Trophoblast cell (in vitro differentiated cells and primary cell): ENCODE measurements around the gene FADD.

Experiments used
- DNase-seq, 2 donors: peaks; one replicate each; pipeline ENCODE4 v3.0.0-alpha.2; 2016
- H2AFZ ChIP-seq: 2 replicates; pipeline ENCODE4 v1.6.1; 2013; ENCODE audit warnings: low read length, moderate library complexity, mild to moderate bottlenecking; ENCODE audit not compliant: insufficient read depth, poor library complexity
- H2AK5ac ChIP-seq: 2 replicates; pipeline ENCODE4 v1.6.1; 2013; ENCODE audit warnings: mild to moderate bottlenecking, low read length
- H2BK120ac ChIP-seq: 2 replicates; pipeline ENCODE4 v1.6.1; 2013; ENCODE audit warnings: low read length, mild to moderate bottlenecking, moderate library complexity; ENCODE audit not compliant: insufficient read depth, poor library complexity
- H2BK12ac ChIP-seq: 2 replicates; pipeline ENCODE4 v1.6.1; 2013; ENCODE audit warnings: mild to moderate bottlenecking, low read length, moderate library complexity
- H2BK5ac ChIP-seq: 2 replicates; pipeline ENCODE4 v1.6.1; 2013; ENCODE audit warnings: low read length, low read depth, moderate library complexity, mild to moderate bottlenecking; ENCODE audit not compliant: poor library complexity
- H3K14ac ChIP-seq: 2 replicates; pipeline ENCODE4 v1.6.1; 2013; ENCODE audit warnings: mild to moderate bottlenecking, low read length
- H3K18ac ChIP-seq: 2 replicates; pipeline ENCODE4 v1.6.1; 2013; ENCODE audit warnings: mild to moderate bottlenecking, low read length
- H3K23ac ChIP-seq: 2 replicates; pipeline ENCODE4 v1.6.1; 2013; ENCODE audit warnings: low read length
- H3K27ac ChIP-seq: 2 replicates; pipeline ENCODE4 v1.5.1; 2013; ENCODE audit warnings: low read depth, mild to moderate bottlenecking, inconsistent platforms, low read length, moderate library complexity
- H3K27me3 ChIP-seq: 2 replicates; pipeline ENCODE4 v1.6.1; 2013; ENCODE audit warnings: inconsistent platforms, mild to moderate bottlenecking, low read length, moderate library complexity; ENCODE audit not compliant: insufficient read depth
- H3K36me3 ChIP-seq, 2 experiments: 1 replicate in 1 of 2; 2 replicates in 1 of 2; pipeline ENCODE4 v1.6.1; 2013; ENCODE audit warnings: low read length in 2 of 2, mild to moderate bottlenecking in 2 of 2, moderate library complexity in 1 of 2; ENCODE audit not compliant: insufficient read depth in 2 of 2, control insufficient read depth in 1 of 2
- H3K4ac ChIP-seq: 2 replicates; pipeline ENCODE4 v1.6.1; 2013; ENCODE audit warnings: low read depth, mild to moderate bottlenecking, low read length, moderate library complexity
- H3K4me1 ChIP-seq, 2 experiments: 1 replicate in 1 of 2; 2 replicates in 1 of 2; pipeline ENCODE4 v1.6.1; 2013; ENCODE audit warnings: low read length in 2 of 2, mild to moderate bottlenecking in 2 of 2, moderate library complexity in 1 of 2; ENCODE audit not compliant: insufficient read depth in 2 of 2, control insufficient read depth in 1 of 2
- H3K4me2 ChIP-seq: 2 replicates; pipeline ENCODE4 v1.6.1; 2013; ENCODE audit warnings: inconsistent platforms, mild to moderate bottlenecking, low read length, moderate library complexity
- H3K4me3 ChIP-seq: 2 replicates; pipeline ENCODE4 v1.5.1; 2013; ENCODE audit warnings: mild to moderate bottlenecking, low read depth, low read length, inconsistent platforms
- H3K79me1 ChIP-seq: one replicate; pipeline ENCODE4 v1.6.1; 2013; ENCODE audit warnings: low read length
- H3K79me2 ChIP-seq: 2 replicates; pipeline ENCODE4 v1.6.1; 2013; ENCODE audit warnings: low read length, mild to moderate bottlenecking; ENCODE audit not compliant: control insufficient read depth, insufficient read depth, poor library complexity
- H3K9ac ChIP-seq: 2 replicates; pipeline ENCODE4 v1.6.1; 2013; ENCODE audit warnings: mild to moderate bottlenecking, low read length
- H3K9me3 ChIP-seq: 2 replicates; pipeline ENCODE4 v1.6.1; 2013; ENCODE audit warnings: low read depth, mild to moderate bottlenecking, control low read depth, inconsistent platforms, low read length; ENCODE audit not compliant: insufficient read depth
- H4K12ac ChIP-seq: 2 replicates; pipeline ENCODE4 v1.6.1; 2013; ENCODE audit warnings: low read depth, mild to moderate bottlenecking, low read length, moderate library complexity
- H4K8ac ChIP-seq: 2 replicates; pipeline ENCODE4 v1.6.1; 2013; ENCODE audit warnings: low read depth, mild to moderate bottlenecking, low read length, moderate library complexity
- H4K91ac ChIP-seq: one replicate; pipeline ENCODE4 v1.6.1; 2013; ENCODE audit warnings: low read depth, mild to moderate bottlenecking, low read length, moderate library complexity
- WGBS: extraction: QIAGEN DNeasy Blood & Tissue Kit; methylation state at CpG from one replicate; pipeline ENCODE4 v1.1.7; 2013; ENCODE audit warnings: missing lambda C conversion rate; ENCODE audit not compliant: insufficient read length, insufficient coverage; ENCODE audit errors: extremely low coverage; 5-methylcytosine and 5-hydroxymethylcytosine counted together

Gene FADD

DNA sequence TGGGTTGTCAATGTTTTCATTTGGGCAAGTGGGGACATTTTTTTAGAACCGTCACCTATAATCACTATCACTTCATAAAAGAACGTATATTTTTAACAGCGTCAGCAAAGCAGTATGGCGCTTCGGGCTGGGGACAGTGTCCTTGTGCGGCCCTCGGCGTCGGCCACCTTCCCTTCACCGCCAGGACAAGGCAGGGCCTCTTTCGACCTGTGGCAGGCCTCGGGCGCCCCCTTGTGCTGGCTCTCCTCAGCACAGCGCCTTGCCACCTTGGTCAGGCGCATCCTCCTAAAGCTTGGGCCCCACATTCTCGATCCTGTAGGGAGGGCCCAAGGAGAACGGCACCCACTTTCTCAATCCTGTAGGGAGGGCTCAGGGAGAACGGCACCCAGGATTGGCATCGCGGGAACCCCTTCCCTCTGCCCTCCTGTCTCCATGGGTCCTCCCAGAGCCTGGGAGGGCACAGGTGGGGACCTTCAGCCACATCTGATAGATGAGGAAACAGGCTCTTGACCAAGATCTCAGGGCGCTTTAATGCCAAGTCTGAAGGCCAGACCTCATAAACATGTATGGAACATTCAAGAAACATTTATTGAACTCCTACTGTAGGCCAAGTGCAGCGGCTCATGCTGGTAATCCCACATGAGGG, 11.5 kb upstream of the FADD start:
- H3K4me3 ChIP-seq, result no peak overlapping the region
- DNase-seq, result peak; percentile 67 to 88
- no peak overlapping the region for H3K4me2 ChIP-seq
- H3K4ac ChIP-seq, result no peak overlapping the region
- H4K12ac ChIP-seq, result no peak overlapping the region
- no peaks in the 10 kb centered on the region for H3K79me1 ChIP-seq
- H3K27me3 ChIP-seq, result no peaks in the 10 kb centered on the region
- no peaks in the 10 kb centered on the region for H3K79me2 ChIP-seq
- no peaks in the 10 kb centered on the region for H3K4me1 ChIP-seq
- no peak overlapping the region for H3K23ac ChIP-seq
- H2BK120ac ChIP-seq, result no peak overlapping the region
- H4K91ac ChIP-seq, result no peak overlapping the region
- no peaks in the 10 kb centered on the region for H3K36me3 ChIP-seq
- no peak overlapping the region for H2AK5ac ChIP-seq
- no peak overlapping the region for H3K18ac ChIP-seq
- H4K8ac ChIP-seq, result no peak overlapping the region
- no peak overlapping the region for H3K27ac ChIP-seq
- H2BK5ac ChIP-seq, result no peak overlapping the region
- H3K9me3 ChIP-seq, result peaks cover 10% of the 10 kb centered on the region
- no peak overlapping the region for H2AFZ ChIP-seq
- H2BK12ac ChIP-seq, result no peak overlapping the region
- H3K9ac ChIP-seq, result no peak overlapping the region
- no CpG with 5 or more reads among the region's 22 CpGs for WGBS
- no peak overlapping the region for H3K14ac ChIP-seq

DNA sequence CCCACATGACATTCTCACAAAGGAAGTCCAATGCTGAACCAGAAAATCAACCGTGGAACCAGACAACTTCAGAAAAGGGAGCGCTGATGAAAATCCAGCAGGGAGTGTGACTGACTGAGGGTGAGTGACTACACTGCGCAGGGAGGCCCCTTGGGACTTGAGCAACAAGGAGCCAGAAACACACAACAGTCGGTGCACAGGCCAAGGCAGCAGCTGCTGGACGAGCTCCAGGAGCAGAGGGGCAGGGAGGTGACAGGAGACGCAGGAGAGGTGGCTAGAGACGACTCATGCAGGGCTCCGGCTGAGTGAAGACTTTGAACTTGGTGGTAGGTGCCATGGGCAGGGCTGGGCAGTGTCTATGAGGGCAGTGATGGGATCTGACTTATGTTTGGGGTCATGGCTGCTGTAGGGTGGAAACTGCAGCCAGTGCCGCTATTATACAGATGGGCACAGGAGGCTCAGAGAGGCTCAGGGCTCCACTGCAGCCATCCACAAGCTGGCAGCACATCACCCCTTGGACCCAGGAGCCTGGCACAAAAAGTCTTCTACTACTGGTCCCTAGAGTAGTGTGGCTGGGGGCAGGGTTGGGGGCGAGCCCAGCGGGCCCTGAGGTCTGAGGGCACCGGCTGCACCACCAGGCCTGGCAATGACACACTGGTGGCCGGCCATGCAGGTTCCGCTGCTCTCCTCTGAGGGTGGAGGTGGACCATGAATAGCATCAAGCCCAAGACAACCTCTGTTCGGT, 10.3 kb upstream of the FADD start:
- Histone ChIP-seq H2AK5ac (no peak overlapping the region), H2BK5ac (no peak overlapping the region), H3K9ac (no peak overlapping the region), H3K27ac (no peak overlapping the region), H2AFZ (no peak overlapping the region), H3K4me2 (no peak overlapping the region), H4K8ac (no peak overlapping the region), H2BK12ac (no peak overlapping the region), H3K4me3 (peak overlapping the region; percentile 37), H3K9me3 (peaks cover 10% of the 10 kb centered on the region), H3K4me1 (no peaks in the 10 kb centered on the region), H3K18ac (no peak overlapping the region), H3K36me3 (no peaks in the 10 kb centered on the region), H3K4ac (no peak overlapping the region), H2BK120ac (no peak overlapping the region), H3K79me1 (no peaks in the 10 kb centered on the region), H4K12ac (no peak overlapping the region), H3K23ac (no peak overlapping the region), H3K14ac (no peak overlapping the region), H3K27me3 (no peaks in the 10 kb centered on the region), H3K79me2 (no peaks in the 10 kb centered on the region), H4K91ac (no peak overlapping the region)
- no peak for DNase-seq
- no CpG with 5 or more reads among the region's 15 CpGs for WGBS

DNA sequence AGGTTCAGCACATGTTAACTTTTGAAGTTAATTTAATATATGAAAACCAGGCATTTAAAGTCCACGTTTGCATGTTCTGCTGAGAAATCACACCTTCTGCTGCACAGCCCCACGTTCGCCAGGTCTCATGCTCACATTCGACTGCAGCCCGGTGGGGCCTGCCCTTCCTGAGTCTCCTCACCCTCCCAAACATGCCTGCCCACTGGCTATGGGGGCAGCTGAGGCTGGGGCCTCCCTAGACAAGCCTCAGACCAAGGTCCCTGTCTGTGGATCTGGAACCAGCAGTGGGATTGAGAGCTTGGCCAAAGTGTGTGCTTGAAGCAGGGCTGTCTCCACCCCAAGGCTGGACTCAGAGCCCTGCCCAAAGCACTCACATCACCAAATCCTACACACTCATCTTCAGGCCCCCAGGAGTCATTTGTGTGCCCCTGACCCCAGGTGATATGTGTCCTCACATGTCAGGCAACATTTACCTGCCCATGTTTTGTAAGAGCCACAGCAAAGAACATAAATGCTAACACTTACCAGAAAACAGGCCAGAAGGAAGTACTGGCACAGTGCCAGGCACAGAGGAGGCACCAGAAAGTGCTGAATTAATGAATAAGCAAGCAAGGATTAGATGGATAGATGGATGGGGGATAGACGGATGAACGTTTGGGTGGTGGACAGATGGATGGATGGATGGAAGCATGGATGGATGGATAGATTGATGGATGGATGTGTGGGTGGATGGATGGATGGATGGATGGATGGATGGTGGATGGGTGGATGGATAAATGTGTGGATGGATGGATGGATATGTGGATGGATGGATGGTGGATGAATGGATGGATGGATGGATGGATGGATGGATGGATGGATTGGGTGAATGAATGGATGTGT, 9.4 kb upstream of the FADD start:
- H2AFZ ChIP-seq, result no peak overlapping the region
- H3K79me2 ChIP-seq, result no peaks in the 10 kb centered on the region
- no peak overlapping the region for H3K4me3 ChIP-seq
- H3K4me2 ChIP-seq, result no peak overlapping the region
- H3K9me3 ChIP-seq, result peaks cover 10% of the 10 kb centered on the region
- H4K91ac ChIP-seq, result no peak overlapping the region
- no peaks in the 10 kb centered on the region for H3K27me3 ChIP-seq
- no peak overlapping the region for H3K27ac ChIP-seq
- WGBS, result 100% methylated on average over 2 of the region's 7 CpGs
- no peak overlapping the region for H2BK120ac ChIP-seq
- H3K4ac ChIP-seq, result no peak overlapping the region
- no peak overlapping the region for H3K18ac ChIP-seq
- no peak overlapping the region for H2BK5ac ChIP-seq
- H2BK12ac ChIP-seq, result no peak overlapping the region
- no peak overlapping the region for H2AK5ac ChIP-seq
- no peak overlapping the region for H4K12ac ChIP-seq
- no peak overlapping the region for H4K8ac ChIP-seq
- no peak overlapping the region for H3K14ac ChIP-seq
- no peaks in the 10 kb centered on the region for H3K79me1 ChIP-seq
- H3K9ac ChIP-seq, result no peak overlapping the region
- H3K4me1 ChIP-seq, result no peaks in the 10 kb centered on the region
- H3K36me3 ChIP-seq, result no peaks in the 10 kb centered on the region
- no peak for DNase-seq
- H3K23ac ChIP-seq, result no peak overlapping the region

DNA sequence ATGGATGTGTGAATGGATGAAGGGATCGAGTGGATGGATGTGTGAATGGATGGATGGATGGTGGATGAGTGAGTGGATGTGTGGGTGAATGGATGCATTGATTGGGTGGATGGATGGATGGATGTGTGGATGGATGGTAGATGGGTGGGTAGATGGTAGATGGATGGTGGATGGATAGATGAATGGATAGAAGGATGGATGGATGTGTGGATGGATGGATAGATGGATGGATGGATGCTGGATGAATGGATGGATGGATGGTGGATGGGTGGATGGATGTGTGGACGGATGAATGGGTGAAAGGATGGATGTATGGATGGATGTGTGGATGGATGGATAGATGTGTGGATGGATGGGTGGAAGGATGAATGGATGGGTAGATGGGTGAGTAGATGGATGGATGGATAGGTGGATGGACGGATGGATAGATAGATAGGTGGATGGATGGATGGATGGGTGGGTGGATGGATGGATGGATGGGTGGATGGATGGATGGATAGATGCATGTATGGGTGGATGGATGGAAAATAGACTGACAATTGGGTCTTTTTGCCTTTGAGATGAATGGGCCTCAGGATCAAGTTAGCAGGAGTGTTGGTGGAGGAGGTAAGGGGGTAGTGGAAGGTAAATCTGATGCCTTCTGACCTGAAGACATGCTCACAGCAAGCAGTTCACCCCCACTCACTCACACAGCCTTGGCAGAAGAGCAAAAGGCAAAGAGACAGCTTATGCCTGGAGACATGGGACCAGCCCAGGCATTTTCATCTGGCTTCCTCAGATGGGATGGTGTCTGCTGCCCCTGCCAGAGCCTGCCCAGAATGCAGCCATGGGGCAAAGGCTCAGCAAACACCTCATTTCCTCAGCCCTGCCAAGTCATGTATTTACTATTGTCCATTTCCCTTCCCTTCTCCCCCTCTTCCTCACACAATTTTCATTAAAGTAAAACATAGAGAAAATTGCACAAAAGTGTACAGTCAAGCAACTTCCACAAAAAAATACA, 8.0 kb upstream of the FADD start:
- H3K4me2 ChIP-seq, result no peak overlapping the region
- H2BK120ac ChIP-seq, result no peak overlapping the region
- H3K36me3 ChIP-seq, result no peaks in the 10 kb centered on the region
- peaks cover 10% of the 10 kb centered on the region for H3K9me3 ChIP-seq
- no peak overlapping the region for H2BK12ac ChIP-seq
- no peaks in the 10 kb centered on the region for H3K79me2 ChIP-seq
- no peak overlapping the region for H4K12ac ChIP-seq
- no peak overlapping the region for H4K91ac ChIP-seq
- no peak overlapping the region for H2BK5ac ChIP-seq
- no peaks in the 10 kb centered on the region for H3K4me1 ChIP-seq
- no peak overlapping the region for H2AK5ac ChIP-seq
- no peak overlapping the region for H3K23ac ChIP-seq
- no peaks in the 10 kb centered on the region for H3K27me3 ChIP-seq
- WGBS, result 92% methylated on average over 2 of the region's 3 CpGs
- H3K9ac ChIP-seq, result no peak overlapping the region
- H3K79me1 ChIP-seq, result no peaks in the 10 kb centered on the region
- no peak overlapping the region for H2AFZ ChIP-seq
- H3K18ac ChIP-seq, result no peak overlapping the region
- no peak overlapping the region for H3K4me3 ChIP-seq
- H3K14ac ChIP-seq, result no peak overlapping the region
- no peak overlapping the region for H4K8ac ChIP-seq
- no peak overlapping the region for H3K4ac ChIP-seq
- no peak for DNase-seq
- H3K27ac ChIP-seq, result no peak overlapping the region
